IPS-18c (cell line): ENCODE measurements around the gene RNF145.
"Not testable (repeated sequence)": the region's sequence is repeated elsewhere in the genome, so short reads cannot be mapped to it uniquely, and the experiment has no call there.

Experiments used
- H3K4me3 ChIP-seq: 2 replicates; pipeline ENCODE4 v1.7.0; 2013; ENCODE audit warnings: low read depth, mild to moderate bottlenecking, low read length, moderate library complexity; ENCODE audit not compliant: insufficient read depth
- H3K9me3 ChIP-seq: one replicate; pipeline ENCODE4 v1.6.1; 2013; ENCODE audit warnings: mild to moderate bottlenecking, low read length, moderate library complexity; ENCODE audit not compliant: control insufficient read depth, insufficient read depth

The RNF145 gene

DNA sequence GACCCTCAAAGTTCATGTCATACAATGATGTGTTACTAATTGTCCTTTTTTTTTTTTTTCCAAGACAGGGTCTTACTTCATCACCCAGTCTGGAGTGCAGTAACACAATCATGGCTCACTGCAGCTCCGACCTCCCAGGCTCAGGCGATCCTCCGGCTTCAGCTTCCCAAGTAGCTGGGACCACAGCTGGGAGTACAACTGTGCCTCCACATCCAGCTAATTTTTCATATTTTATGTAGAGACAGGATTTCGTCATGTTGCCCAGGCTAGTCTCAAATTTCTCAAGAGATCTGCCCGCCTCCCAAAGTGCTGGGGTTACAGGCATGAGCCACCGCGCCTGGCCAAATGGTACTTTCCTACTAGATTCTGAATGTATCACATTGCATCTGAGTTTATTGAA is 60.3 kb downstream of the RNF145 start:
- no peak overlapping the region for H3K4me3 ChIP-seq
- H3K9me3 ChIP-seq, result no peaks in the 10 kb centered on the region

DNA sequence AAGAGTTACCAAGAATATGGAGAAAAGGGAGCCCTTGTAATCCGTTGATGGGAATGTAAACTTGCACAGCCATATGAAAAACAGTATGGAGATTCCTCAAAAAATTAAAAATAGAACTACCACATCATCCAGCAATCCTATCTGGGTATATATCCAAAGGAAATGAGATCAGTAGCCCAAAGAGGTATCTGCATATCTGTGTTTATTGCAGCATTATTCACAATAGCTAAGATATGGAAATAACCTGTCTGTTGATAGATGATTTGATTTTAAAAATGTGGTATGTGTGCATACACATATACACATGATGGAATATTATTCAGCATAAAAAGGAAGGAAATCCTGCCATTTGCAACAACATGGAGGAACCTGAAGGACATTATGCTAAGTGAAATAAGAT is 61.4 kb downstream of the RNF145 start:
- H3K4me3 ChIP-seq, result no peak overlapping the region
- no peaks in the 10 kb centered on the region for H3K9me3 ChIP-seq

DNA sequence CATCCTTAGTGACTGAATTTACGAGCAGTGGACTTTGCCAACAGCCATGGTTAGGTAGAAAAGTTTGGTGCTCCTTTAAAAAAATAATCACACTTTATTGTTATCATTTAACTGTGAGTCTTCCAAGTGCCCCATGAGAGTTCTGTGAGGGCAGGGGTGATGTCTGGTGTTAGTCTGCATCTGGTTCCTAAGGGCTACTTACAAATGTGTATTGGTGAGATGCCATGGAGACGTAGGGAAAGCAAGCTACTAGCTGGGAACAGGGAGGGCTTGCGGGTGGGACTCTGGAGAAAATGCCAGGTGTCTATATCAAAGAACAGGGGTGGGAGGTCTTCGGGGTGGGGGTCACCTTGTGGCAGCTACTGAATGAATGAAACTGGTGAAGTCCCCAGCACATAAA is 62.5 kb downstream of the RNF145 start:
- no peak overlapping the region for H3K4me3 ChIP-seq
- no peaks in the 10 kb centered on the region for H3K9me3 ChIP-seq

DNA sequence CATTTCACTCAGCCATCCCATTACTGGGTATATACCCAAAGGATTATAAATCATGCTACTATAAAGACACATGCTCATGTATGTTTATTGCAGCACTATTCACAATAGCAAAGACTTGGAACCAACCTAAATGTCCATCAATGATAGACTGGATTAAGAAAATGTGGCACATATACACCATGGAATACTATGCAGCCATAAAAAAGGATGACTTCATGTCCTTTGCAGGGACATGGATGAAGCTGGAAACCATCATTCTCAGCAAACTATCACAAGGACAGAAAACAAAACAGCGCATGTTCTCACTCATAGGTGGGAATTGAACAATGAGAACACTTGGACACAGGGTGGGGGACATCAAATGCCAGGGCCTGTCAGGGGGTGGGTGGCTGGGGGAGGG is 64.2 kb downstream of the RNF145 start:
- not testable (repeated sequence) for H3K4me3 ChIP-seq, H3K9me3 ChIP-seq

DNA sequence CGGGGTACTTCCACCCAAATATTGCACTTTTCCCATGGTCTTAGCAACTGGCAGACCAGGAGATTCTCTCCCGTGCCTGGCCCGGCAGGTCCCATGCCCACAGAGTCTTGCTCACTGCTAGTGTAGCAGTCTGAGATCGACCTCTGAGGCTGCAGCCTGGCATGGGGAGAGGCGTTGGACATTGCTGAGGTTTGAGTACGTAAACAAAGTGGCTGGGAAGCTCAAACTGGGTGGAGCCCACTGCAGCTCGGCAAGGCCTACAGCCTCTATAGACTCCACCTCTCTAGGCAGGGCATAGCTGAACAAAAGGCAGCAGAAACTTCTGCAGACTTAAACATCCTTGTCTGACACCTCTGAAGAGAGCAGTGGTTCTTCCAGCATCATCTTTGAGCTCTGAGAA is 69.6 kb downstream of the RNF145 start:
- no peaks in the 10 kb centered on the region for H3K9me3 ChIP-seq
- no peak overlapping the region for H3K4me3 ChIP-seq

DNA sequence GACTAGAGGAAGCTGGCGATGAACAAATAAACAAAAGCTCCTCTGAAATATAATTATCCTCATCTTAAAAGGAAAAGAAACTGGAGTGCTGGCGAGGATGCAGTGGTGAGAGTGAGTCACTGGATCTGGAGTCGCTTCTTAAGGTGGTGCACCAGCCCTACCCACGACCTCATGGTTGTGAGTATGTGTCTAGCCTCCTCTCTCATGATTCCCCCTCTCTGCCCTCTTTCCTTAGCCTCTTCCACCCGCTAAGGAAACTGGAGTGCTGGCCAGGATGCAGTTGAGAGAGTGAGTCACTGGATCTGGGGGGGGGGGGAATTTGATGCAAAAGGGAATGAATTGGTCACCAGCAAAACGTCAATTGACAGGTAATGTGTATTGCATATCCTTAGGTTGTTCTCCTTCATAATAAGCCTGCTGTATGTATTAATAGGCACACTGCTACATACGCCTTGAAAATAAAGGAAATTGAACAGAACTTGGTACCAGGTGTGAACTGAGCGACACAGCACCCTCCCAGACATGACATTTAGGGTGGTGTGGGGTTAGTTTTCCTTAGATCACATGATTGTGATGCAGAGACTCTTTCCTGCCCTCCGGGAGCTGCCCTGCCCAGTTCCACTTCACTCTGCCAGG is 73.3 kb downstream of the RNF145 start:
- H3K4me3 ChIP-seq, result no peak overlapping the region

DNA sequence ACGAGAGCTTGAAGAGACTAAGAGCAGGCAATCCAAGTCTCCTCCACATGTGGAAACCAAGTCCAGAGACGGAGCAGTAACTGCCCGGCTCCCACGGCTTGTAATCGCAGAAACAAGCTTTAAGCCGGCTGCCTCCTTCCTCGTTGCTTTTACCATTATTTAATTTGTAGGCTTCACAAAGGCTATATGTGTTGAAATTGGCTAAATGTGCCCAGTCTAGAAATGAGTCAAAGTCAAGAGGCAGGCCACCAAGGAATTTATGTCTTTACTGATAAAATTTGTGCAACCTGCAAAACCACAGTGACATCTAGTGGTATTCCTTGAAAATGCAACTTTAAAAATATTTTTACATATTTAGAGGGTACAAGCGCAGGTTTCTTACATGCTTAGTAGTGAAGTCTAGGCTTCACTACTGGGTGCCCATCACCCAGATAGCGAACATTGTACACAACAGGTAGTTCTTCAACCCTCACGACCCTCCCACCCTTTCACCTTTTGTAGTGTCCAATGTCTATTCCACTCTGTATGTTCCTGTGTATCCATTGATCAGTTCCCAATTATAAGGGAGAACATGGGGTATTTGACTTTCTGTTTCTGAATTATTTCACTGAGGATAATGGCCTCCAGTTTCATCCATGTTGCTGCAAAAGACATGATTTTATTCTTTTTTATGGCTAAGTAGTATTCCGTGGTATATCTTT is 76.2 kb downstream of the RNF145 start:
- Histone ChIP-seq H3K4me3 (no peak overlapping the region), H3K9me3 (no peaks in the 10 kb centered on the region)

More for the DNA sequence above, 73.3 kb downstream of the RNF145 start:
- H3K9me3 ChIP-seq, result no peaks in the 10 kb centered on the region

DNA sequence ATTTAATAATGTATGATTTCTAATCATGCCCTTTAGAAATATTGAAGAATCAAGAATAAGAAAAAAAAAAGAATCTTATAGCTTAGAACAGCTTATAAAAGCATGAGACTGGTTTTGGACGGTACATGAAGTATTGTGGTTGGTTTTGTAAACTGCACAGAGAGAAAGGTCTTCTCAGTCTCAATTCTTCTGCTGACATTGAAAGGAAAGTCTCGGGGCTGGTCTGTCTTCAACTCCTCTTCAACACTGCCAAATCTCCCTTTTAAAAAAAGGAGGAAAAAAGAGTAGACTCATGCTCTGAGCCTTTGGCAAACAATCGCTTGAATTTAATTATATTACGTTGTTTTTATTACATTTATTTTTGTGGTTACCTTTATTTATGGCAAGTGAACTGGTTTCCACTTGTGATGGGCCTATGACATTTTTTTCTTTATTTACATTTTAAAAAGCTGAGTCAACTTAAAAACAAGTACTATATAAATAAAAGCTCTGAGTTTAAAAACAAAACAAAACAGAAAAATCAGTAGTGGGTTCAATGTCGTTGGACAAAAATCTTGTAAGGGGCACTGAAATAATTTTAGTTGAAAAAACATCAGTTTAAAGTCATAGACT is 76.8 kb downstream of the RNF145 start:
- Histone ChIP-seq H3K4me3 (no peak overlapping the region), H3K9me3 (no peaks in the 10 kb centered on the region)

DNA sequence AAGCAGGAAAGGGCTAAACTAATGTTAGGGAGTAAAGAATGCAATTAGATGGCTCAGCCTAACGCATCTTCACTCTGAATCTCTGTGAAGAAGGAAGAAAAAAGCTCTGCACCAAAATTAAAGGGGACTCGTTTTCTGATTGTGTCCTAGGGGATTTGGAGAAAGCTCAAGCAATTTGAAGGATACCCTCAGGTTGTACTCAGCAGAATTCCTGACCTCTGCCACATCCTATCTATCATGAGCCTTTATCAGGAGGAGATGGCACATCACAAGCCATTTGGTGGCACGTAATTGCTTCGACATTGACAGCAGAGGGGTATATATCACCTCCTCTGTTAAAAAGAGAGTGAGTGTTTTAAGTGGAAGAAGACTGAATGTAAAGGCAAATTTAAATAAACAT is 77.4 kb downstream of the RNF145 start:
- no peak overlapping the region for H3K4me3 ChIP-seq
- H3K9me3 ChIP-seq, result no peaks in the 10 kb centered on the region

DNA sequence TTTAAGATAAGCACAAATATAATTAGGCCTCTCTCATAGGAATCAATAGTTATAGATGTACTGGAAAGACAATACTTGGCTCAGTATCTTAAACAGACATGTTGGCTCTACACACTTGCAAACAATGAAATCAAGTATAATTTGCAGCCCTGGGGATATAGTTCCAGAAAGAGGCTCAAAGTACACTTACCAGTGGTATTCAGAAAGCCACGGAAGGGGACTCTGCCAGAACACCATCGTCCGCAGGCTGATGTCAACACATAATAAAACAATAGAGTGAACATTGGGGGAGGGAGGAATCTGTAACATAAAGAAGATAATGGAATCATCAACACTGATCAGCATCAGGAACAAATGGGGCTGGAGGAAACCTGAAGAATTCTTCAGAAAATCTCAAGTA is 78.5 kb downstream of the RNF145 start:
- H3K9me3 ChIP-seq, result no peaks in the 10 kb centered on the region

DNA sequence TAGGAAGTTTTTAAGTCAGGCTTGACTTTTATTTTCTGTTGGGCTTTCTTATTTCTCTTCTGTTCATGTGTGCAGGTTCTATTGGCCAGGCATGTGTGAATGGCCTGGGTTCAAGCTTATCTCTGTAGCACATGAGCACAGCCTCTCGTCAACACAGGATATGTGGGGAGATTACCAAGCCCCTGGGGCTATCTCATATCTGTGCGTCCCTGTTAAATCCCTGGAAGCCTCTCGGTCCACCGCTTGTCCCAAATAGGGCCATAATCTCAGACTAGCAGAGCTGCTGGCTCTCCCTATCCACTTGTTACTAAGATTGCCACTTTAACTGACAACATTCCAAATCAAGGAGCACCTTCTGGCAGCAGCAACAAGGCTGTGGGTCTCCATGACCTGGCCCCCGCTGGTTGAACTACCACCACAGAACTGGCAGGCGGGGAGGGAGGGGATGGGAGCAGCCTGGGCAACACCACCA is 81.2 kb downstream of the RNF145 start:
- no peaks in the 10 kb centered on the region for H3K9me3 ChIP-seq
- no peak overlapping the region for H3K4me3 ChIP-seq

More for the DNA sequence above, 78.5 kb downstream of the RNF145 start:
- no peak overlapping the region for H3K4me3 ChIP-seq

DNA sequence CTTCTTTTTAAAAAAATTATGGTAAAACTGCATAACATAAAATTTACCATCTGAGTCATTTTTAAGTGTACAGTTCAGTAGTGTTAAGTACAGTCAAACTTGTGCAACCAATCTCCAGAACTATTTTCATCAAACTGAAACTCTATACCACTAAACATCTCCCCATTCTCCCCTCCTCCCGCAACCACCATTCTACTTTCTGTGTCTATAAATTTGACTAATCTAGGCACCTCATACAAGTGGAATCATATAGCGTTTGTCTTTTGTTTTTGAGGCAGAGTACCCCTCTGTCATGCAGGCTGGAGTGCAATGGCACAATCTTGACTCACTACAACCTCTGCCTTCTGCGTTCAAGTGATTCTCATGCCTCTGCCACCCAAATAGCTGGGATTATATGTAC is 85.7 kb downstream of the RNF145 start:
- H3K9me3 ChIP-seq, result no peaks in the 10 kb centered on the region
- H3K4me3 ChIP-seq, result no peak overlapping the region

DNA sequence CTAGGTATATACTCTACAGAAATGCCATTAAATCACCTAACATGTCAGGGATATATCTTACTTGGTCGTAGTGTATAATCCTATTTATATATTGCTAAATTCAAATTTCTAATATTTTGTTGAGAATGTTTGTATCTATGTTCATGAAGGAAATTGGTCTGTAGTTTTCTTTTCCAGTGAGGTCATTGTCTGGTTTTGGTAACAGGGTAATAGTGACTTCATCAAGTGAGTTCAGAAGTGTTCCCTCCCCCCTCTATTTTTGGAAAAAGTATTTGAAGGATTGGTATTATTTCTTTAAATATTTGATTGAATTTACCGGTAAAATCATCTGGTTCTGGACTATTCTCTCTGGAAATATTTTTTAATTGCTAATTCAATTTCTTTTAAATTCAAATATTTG is 86.2 kb downstream of the RNF145 start:
- no peaks in the 10 kb centered on the region for H3K9me3 ChIP-seq

DNA sequence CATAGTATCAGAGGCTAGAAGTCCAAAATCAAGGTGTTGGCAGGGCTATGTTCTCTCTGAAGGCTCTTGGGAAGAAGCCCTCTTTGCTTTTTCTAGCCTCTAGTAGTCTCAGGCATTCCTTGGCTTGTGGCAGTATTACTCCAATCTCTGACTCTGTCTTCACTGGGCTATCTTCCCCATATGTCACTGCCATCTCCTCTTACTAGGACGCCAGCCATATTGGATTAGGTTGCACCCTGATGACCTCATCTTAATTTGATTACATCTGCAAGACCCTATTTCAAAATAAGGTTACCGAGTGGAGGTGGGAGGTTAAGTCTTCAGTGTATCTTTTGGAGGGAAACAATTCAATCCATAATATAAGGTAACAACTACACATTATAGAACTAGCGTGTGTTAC is 88.3 kb downstream of the RNF145 start:
- H3K9me3 ChIP-seq, result no peaks in the 10 kb centered on the region
- no peak overlapping the region for H3K4me3 ChIP-seq

More for the DNA sequence above, 86.2 kb downstream of the RNF145 start:
- H3K4me3 ChIP-seq, result no peak overlapping the region

DNA sequence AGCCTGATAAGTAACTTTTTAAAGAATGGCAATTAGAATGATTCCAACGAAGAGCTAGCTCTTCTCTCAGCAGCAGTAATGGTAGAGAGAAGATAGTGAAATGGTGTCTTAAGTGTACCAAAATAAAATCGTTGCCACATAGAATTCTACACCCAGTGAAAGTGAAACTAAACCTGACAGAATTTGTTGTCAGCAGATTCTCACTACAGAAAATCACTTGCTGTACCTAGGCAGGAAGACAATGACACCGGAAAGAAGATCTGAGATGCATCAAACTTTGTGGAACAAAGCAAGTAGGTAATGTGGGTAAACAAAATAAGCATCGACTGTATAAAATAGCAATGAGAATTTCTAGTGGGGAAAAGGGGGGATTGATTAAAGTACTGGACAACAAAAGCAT is 88.9 kb downstream of the RNF145 start:
- Histone ChIP-seq H3K9me3 (no peaks in the 10 kb centered on the region), H3K4me3 (no peak overlapping the region)

DNA sequence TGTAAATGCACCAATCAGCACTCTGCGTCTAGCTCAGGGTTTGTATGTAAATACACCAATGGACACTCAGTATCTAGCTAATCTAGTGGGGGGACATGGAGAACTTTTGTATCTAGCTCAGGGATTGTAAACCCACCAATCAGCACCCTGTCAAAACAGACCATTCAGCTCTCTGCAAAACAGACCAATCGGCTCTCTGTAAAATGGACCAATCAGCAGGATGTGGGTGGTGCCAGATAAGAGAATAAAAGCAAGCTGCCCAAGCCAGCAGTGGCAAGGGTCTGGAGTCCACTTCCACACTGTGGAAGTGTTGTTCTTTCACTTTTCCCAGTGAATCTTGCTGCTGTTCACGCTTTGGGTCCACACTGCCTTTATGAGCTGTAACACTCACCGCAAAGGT is 89.5 kb downstream of the RNF145 start:
- not testable (repeated sequence) for H3K4me3 ChIP-seq, H3K9me3 ChIP-seq

DNA sequence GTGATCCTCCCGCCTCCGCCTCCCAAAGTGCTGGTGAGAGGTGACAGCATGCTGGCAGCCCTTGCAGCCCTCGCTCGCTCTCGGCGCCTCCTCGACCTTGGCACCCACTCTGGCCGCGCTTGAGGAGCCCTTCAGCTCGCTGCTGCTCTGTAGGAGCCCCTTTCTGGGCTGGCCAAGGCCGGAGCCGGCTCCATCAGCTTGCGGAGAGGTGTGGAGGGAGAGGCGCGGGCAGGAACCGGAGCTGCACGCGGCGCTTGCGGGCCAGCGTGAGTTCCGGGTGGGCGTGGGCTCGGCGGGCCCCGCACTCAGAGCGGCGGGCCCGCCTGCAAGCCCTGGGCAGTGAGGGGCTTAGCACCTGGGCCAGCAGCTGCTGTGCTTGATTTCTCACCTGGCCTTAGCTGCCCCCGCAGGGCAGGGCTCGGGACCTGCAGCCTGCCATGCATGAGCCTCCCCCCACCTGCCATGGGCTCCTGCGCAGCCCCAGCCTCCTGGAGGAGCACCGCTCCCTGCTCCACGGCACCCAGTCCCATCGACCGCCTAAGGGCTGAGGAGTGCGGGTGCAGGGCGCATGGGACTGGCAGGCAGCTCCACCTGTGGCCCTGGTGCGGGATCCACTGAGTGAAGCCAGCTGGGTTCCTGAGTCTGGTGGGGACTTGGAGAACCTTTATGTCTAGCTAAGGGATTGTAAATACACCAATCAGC is 90.2 kb downstream of the RNF145 start:
- H3K9me3 ChIP-seq, H3K4me3 ChIP-seq: not testable (repeated sequence)

DNA sequence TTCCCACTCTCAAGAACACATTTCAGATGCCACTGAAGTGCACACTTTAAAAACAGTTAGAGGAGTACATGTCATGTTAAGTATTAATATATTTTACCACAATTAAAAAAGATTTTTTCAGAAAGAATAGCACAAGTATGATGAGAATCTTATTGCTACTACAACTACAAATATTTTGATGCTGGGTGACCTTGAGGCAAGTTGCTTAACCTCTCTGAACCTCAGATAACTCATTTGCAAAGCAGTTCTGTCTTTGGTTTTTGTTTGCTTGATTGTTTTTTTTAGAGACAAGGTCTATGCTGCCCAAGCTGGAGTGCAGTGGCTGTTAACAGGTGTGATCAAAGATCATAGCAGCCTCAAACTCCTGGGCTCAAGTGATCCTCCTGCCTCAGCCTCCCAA is 95.9 kb downstream of the RNF145 start:
- Histone ChIP-seq H3K4me3 (no peak overlapping the region), H3K9me3 (peaks cover 2% of the 10 kb centered on the region)
